Posterior vena cava (tissue), 2 donors: ENCODE results near the gene CLTCL1. TPM values are rescaled to one million over a fixed set of nuclear protein-coding genes. Genes with fewer than 3 reads are reported as not detected.

Experiments
- DNase-seq: peaks from one replicate; pipeline ENCODE4 v3.0.0-alpha.2; 2020; ENCODE audit warnings: low spot score
- intact Hi-C, 2 donors: fragments of 100-400 bp; cut with DNase I; formaldehyde crosslinking; loops; one replicate each; pipeline versions ENCODE4 v1.14.1 to v1.14.2; 2022 to 2023
- total RNA-seq, 2 donors: library from RNA; stranded (reverse); fragmentation: NEBNext Ultra II Directional; extraction: Animal tissue kit (Norgen Biotek cat#: 25700); gene quantifications; one replicate each; pipeline ENCODE4 v1.2.1, GENCODE V29; 2021
- donor health status: DM: yes; HTN: yes; CAD: no.
- donor health status: DM: yes; HTN: yes; CAD: no.

The CLTCL1 gene
- total RNA-seq, 2 donors from 2014 or later, result 6.6 to 9.0 TPM

DNA sequence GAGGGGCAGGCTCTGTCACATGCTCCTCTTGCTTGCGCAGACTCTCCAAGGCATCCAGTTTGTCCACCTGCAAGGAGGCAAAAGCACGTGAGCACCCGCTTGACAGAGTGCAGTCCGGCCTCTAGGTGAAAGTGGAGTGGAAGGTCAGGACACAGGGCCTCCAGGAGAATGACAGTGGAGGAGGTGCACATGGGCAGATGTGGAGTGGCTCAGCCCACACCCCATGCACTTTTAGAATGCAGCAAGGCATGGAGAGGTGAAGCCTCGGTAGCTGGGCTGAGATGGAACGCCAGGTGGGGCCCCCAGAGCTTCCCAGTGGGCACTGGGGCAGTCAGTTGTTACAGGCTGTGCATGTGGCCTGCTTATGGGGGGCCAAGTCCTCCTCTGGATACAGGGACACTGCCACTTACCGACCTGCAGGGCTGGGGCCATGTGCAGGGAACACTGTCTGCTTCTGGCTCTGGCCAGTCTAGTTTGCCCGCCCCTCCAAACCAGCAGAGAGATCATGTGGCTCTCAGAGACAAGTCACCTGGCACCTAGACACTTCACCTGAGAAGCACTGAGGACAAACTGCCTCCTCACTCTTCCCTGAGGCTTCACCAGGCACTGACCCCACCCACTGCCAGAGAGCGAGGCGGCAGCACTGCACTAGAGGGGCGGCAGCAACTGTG, 110.6 kb downstream of the CLTCL1 start:
- intact Hi-C loops, result loop anchor here in 1 of 2 donors (2.0 kb wide), 1 partner anchor 40 kb away; no protein-coding TSS in a partner anchor
- no peak for DNase-seq

DNA sequence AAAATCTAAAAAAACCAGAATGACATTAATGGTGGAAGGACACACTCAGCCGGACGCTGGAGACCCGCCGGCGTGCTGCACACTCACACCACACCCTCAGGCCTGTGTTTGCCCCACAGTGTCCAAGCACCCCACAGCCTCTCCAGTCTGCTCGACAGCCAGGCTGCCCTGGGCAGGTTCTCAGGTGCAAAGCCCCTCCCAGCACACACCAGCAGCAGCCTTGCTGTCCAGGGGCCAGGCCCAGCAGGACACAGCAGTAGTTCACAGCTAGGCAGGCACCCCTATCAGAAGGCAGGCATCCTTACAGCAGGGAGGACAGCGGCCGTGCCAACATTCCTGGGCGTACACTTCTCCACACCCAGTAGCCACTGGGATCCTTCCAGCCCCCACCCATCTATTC, 111.3 kb downstream of the CLTCL1 start:
- intact Hi-C loops, result loop anchor here in 1 of 2 donors (2.0 kb wide), 1 partner anchor 41 kb away; no protein-coding TSS in a partner anchor

DNA sequence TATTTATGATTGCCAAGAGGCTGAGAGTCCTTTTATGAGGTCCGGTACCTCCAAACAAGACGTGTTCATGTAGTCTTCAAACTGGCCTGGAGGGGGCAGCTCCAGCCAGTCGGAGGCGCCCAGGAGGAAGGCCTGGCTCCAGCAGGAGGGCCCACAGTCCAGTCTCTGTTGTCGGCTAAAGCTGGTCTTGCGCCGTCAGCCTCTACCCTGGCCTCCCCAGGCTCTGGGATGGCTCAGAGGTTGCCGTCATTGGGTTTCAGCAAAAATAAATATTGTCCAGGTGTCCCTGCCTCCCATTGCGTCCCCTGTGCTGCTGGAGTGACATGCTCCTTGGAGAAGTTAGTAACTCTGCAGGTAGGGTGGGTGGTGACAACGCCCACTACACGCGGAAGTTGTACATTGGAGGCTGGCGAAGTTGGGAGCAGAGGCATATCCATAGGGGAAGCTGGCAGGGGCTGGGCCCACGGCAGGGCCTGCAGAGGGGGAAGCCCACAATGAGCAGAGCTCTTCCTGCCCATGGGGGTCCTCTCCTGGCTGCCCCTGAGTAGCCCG, 111.9 kb downstream of the CLTCL1 start:
- DNase-seq, result peak; percentile 92
- intact Hi-C loops, result loop anchor here (2.0 to 5.0 kb wide), 2 partner anchors 41 to 1187 kb away; no protein-coding TSS in a partner anchor

More for the DNA sequence above, 111.3 kb downstream of the CLTCL1 start:
- no peak for DNase-seq

DNA sequence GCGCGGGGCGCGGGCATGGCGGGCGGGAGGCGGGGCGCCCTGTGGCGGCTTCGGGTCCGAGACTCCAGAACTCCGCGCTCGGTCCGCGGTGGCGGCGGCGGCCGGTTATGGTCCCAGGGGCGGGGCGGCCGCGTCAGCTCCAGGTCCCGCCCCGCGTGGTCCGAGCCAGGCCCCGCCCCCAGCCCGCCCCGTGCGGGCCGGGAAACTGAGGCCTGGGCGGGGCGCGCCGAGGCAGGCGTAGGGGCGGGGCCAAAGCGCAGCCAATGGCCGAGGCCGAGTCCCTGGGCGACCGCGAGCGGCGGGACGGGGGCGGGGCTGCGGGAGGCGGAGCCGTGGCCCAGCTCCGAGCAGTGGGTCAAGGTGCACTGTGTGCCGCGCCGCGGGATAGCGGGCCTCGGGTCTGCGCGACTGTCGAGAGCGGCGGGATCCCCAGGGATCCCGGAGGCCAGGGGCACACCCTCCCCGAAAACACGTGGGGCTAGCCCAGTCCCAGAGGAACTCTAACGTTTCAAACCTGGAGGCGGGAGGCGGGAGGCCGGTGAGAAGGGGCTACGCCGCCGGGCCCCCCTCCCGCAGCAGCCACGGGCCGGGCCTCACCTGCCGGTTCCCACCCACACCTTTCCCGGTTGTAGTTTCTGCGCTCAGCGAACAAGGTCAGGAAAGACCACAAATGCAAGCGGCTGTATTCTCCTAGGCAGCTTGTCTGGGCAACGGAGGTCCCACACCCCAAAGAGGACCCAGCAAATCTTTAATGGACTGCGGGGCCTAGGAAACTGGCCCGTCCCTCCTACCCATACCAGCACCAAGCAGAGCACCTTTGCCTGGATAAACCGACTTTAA, 112.6 kb downstream of the CLTCL1 start, which contains the start of gene SLC25A1:
SLC25A1 (minus strand) TSS at position 80 of the 840 bp plus-strand sequence; CDS start at position 17, 63 bp downstream.
- peak; percentile 96 for DNase-seq
- intact Hi-C loops, result loop anchor here in 1 of 2 donors (5.0 kb wide), 1 partner anchor 1187 kb away; no protein-coding TSS in a partner anchor

DNA sequence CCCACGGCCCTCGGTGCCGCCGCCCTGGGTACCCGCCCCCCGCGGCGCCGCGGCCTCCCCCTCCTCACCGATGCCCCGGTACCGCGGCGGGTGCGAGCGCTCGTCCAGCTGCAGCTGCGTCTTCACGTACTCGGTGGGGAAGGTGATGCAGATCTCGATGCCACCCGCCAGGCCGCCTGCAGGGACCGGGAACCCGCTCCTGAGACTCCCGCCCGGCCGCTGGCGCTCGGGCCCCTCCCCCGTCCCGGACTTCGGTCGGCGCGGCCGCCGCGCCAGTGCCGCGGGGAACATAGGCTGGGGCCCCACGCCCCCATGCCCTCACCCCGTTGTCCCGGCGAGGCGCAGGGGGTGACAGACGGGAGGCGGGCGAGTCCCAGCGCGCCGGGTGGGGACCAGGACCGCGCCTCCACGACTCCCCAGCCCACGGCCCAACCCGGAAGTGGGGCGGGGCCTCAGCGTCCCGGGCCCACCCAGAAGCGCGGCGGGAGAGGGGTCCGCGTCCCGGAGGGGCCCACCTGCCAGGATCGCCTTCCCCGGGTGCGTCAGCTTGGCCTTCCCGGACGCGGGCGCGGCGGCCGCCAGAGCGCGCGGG, 113.4 kb downstream of the CLTCL1 start:
- DNase-seq, result no peak
- intact Hi-C loops, result loop anchor here in 1 of 2 donors (5.0 kb wide), 1 partner anchor 1186 kb away; no protein-coding TSS in a partner anchor

DNA sequence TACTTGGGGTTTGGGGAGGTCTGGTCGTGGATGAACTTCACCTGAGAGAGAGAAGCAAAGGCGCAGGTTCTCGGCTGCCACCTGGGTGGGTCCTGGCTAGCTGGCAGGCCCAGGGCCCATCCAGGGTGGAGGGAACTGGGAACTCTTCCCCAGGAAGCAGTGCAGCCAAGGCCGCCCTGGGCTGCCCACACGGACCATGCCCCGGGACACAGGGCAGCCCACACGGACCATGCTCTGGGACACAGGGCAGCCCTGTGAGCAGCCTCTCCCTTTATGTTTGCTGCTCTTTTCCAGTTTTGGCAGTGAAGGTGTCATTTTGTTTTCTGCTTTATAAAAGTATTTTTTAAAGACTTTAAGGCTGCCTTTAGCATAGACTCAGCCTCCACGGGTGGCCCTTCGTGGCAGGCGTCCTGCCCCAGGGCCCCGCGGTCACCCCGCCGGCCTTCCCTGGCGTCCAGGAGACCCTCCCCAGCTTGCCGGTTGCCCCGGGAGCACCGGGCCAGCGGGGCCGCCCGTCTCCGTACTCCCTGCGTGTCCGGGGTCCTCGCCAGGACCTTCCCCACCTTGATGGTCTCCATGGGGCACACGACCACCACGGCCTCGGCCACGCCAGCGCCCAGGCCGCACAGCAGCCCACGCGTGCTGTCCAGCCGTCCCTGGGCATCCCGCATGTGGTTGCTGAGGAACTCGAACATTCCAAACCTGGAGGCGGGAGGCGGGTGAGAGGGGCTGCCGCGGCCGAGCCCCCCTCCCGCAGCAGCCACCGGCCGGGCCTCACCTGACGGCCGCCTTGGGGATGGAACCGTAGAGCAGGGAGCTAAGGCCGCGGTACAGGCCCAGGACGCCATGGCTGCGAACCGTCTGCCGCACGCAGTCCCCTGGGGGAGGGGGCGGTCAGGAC, 114.1 kb downstream of the CLTCL1 start:
- no peak for DNase-seq
- intact Hi-C loops, result loop anchor here in 1 of 2 donors (5.0 kb wide), 1 partner anchor 1185 kb away; no protein-coding TSS in a partner anchor

DNA sequence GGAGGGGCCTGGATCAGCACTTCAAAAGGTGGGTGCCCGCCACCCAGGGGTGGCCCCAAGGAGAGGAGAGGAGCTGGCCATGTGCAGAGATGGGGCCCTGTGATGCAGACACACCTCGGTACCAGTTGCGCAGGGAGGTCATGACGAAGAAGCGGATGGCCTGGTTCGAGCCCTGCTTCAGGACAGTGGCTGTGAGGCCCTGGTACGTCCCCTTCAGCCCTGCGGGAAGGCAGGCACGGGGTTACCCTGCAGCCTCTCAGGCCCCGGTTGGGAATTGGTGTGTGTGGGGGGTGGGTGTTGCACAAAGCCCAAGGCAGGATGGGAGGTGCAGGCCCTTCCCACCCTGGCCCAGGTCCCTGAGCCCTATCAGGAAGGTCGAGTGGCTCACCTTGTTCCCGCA, 114.8 kb downstream of the CLTCL1 start:
- intact Hi-C loops, result loop anchor here in 1 of 2 donors (5.0 kb wide), 1 partner anchor 1184 kb away; no protein-coding TSS in a partner anchor
- no peak for DNase-seq

DNA sequence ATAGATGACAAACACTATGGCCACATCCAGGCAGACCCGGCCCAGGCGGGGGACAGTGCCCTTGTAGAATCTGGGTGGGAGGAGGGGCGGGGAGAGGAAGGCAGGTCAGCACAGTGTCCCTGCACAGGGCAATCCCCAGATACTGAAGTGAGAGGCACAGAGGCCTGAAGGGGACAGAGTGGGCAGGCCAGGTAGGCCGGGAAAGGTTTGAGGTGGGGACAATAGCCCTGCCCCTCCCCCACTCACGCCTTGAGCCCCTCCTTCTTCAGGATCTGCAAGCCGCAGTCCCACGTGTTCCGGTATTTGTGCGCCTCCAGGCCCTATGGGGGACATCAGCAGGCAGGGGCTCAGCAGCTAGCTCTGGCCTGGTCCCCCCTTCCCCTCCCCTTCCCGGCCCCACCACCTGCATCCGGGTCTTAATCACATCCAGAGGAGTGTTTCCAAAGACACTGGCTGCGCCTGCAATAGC, 115.3 kb downstream of the CLTCL1 start:
- no peak for DNase-seq
- intact Hi-C loops, result loop anchor here in 1 of 2 donors (5.0 kb wide), 1 partner anchor 1184 kb away; no protein-coding TSS in a partner anchor

DNA sequence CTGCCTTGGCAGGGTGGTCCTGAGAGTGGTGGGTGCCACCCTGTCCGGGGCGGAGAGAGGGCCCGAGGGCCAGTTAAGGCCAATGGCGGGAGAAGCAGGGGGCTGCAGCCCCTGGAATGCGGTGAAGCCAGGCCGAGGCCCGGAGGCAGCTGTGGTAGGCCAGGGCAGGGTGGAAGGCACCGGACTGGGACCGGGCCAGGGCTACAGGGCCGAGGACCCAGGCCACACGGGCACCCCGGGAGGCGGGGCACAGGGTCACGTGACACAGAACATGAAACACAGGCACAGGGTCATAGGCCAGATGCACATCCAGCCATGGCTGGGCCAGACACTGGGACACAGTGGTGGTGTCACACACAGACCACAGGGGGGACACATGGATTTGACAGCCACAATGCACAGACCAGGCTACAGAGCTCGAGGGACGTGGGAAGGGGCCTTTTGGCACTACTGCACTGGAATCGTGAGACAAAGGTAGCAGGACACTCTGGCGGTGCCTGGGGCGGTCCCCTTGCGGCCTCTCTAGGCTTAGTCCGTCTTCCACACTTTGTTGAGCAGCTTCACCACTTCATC, 115.8 kb downstream of the CLTCL1 start:
- DNase-seq, result no peak
- intact Hi-C loops, result loop anchor here in 1 of 2 donors (5.0 kb wide), 1 partner anchor 1183 kb away; no protein-coding TSS in a partner anchor

DNA sequence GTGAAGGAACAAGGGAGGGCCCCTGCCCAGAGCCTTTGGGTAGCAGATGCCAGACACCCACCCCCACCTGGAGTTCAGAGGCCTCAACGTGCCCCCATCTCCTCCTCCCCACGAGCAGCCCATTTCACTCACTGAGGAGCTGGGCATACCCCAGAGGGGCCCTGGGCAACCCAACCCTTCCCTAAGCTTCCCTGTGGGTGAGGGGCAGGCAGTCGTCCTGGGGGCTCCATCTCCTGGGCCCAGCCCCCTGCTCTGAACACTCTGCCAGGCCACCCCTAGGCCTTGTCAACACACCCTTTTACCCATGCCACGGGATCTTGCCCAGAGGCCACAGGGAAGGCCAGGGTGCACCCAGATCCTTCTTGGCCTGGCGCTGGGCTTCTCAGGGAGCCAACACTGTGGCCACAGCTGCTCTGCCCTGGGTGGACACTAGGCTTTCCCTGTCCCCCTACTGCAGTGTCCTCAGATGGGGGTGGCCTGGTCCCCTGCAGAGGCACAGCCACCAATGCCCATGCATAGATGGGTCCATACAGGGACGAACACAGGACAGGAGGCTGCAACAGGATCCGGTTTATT, 116.4 kb downstream of the CLTCL1 start:
- intact Hi-C loops, result loop anchor here in 1 of 2 donors (5.0 kb wide), 1 partner anchor 1183 kb away; no protein-coding TSS in a partner anchor
- DNase-seq, result no peak

DNA sequence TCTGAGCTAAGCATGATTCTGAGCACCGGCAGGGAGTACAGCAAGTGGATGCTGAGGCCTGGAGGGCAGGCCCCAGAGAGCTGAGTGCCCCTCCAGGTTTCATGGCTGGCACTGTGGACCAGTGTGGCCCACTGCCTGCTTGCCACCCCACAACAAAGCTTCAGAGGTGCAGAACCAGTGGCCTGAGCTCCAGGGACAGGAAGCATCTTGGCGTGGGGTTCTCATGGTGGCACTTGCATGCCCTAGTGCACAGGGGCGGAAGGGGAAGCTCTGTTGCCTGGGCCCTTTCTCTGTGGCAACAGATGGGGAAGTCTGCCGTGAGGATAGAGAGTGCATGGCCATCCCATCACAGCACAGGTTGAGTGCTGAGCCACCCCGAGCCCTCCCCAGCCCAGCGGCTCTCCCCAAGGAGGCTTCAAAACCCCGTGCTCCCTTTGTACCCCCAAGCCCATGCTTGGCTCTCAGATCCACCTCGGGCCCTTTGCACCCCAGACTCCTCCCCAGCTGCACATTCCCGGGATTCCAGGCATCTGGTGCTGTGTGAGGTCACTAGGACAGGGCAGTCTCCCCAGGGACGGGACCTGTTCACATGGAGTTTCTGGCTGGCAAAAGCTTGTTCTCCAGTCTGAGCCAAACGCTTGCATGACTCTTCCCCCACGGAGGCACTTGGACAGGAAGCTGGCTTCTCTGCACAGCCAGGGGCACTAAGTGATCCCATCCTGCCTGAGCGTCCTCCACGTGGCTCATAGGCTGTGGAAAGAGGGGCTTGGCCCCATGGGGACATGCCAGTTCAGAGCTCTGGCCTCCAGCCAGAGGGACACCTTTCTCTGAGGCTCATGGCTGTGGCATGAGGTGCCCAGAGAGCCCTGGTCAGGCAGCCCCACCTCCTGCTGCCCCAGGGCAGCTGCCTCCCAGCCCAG, 117.2 kb downstream of the CLTCL1 start:
- DNase-seq, result no peak
- intact Hi-C loops, result loop anchor here in 1 of 2 donors (5.0 kb wide), 1 partner anchor 1182 kb away; no protein-coding TSS in a partner anchor

DNA sequence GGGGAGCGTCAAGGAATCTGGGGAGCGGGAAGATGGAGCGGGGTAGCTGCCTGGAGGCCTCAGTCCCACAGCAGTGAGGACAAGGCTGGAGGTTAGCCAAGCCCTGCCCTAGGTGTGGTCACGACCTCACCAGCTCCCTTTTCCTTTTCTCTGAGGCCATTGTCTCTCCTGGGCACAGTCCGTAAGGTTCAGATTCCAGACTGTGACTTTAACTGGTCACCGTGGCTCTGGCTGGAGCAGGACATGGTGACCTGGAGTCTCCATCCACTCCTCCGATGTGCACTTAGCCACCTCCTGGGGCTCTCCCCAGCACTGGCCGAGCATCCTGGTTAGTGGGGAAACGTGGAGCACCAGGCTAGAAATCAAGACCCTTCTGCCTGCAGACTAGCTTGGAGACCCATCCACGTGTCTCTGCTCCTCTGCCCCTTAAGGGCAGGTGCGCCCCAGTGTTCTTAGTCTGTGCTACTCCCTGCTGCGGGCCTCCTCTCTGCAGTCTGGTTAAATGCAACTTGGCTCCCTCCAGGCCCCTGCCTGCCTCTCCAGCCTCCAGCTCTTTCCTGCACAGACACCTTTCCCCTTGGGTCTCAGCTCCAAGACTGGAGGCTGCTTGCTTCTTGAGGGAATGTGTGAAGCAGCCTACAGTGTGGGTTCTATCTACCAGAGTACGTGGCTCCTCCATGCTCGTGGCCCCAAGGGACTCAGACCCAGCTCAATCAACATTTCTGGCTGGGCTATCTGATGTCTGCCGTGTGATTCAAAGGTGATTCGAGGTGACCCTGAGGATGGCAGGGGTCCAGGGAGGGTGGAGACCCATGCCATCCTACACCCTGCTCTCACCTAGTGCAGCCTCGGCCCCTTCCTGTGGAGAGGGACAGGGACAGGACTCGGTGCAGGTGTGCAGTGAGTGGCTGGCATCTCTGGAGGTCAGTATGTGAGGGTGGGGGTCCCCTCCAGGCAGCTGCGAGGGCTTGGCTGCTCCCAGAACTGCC, 118.2 kb downstream of the CLTCL1 start:
- intact Hi-C loops, result no loop called here
- DNase-seq, result no peak

DNA sequence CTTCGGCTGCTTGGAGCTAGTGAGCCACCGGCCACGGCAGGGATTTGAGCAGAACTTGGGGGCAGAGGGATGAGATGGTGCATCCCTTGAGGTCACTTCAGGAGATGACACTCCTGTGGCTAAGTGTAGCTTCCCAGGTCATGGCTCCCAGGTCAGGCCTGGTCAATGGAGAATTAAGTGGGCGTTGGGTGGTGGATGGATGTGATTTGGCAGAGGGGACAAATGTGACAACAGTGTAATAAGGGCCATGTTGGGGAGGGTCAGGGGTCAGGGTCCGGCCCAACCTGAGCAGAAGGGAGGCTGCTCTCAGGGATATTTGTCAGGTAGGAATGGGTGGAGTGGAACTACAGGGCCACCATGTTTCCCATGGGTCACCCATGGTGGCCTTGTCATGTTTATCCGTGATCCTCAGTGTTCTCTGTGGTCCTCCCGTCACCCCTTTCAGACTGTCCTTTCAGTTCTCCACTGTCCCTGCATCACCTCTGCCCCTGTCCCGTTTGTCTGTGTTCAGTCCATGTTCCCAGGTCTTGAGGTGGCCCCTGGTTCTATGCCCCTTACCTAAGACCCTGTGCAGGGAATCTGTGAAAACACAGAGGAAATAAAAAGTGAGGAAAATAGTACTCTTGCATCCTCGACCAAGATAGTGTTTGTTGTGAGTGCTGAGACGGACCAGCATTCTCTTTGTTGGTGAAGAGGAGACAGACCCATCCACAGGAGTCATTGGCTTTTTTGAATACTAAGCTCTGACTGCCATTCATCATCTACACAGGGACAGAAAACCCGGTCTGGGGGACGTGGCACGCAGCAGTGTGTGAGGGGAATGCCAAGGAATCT, 119.1 kb downstream of the CLTCL1 start:
- DNase-seq, result no peak
- intact Hi-C loops, result no loop called here

DNA sequence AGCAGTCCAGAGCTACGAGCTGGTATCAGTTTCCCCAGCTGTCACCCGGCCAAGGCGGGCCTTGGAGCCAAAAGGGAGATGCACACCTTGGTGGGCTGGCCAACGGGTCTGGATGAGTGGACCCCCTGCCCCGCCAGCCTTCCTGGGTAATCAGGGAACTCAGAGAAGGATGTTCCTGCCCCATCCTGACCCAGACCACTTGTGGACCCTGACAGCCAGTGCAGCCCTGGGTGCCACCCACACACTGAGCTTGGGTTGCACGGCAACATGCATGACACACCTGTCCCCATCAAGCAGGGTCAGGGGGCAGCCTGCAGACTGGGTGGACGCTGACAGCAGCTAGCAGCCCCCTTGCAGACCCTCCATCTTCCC, 121.6 kb downstream of the CLTCL1 start:
- intact Hi-C loops, result no loop called here

More for the DNA sequence above, 121.6 kb downstream of the CLTCL1 start:
- DNase-seq, result no peak
